A549 (cell line): Measurements from ENCODE around the gene SETD3.

Source experiments
- FOSL2 ChIP-seq, 2 experiments: fragments of 450-650 bp in 1 of 2; fragments of >200 bp in 1 of 2; sonication (Bioruptor Twin) in 1 of 2; formaldehyde crosslinking; IDR thresholded peaks; 2 replicates each; pipeline versions ENCODE4 v1.5.0 to v1.6.1; 2016 to 2020; ENCODE audit warnings: mild to moderate bottlenecking in 1 of 2, moderate library complexity in 1 of 2
- HOXA7 ChIP-seq: fragments of 250-450 bp; sonication (Bioruptor Pico); IDR thresholded peaks from 2 replicates; pipeline ENCODE4 v1.5.0; 2020; ENCODE audit warnings: mild to moderate bottlenecking, moderate library complexity
- NR3C1 ChIP-seq: fragments of >200 bp; sonication (Bioruptor Twin); formaldehyde crosslinking; IDR thresholded peaks from 3 replicates; pipeline ENCODE4 v1.6.1; 2017
- SREBF2 ChIP-seq: fragments of 450-650 bp; IDR thresholded peaks from 2 replicates; pipeline ENCODE4 v1.6.1; 2014; ENCODE audit warnings: mild to moderate bottlenecking, moderate library complexity
- TP53 ChIP-seq: fragments of 250-450 bp; sonication (Bioruptor Pico); IDR thresholded peaks from 2 replicates; pipeline ENCODE4 v1.5.0; 2021; ENCODE audit warnings: mild to moderate bottlenecking, moderate library complexity
- TF ChIP-seq, protein P1 (sequence below): fragments of >200 bp; sonication (Bioruptor Twin); formaldehyde crosslinking; IDR thresholded peaks from 3 replicates; pipeline ENCODE4 v1.5.1; 2016
- TF ChIP-seq, protein P2 (sequence below): fragments of >200 bp; sonication (Bioruptor Twin); formaldehyde crosslinking; IDR thresholded peaks from 3 replicates; pipeline ENCODE4 v1.6.1; 2016

DNA sequence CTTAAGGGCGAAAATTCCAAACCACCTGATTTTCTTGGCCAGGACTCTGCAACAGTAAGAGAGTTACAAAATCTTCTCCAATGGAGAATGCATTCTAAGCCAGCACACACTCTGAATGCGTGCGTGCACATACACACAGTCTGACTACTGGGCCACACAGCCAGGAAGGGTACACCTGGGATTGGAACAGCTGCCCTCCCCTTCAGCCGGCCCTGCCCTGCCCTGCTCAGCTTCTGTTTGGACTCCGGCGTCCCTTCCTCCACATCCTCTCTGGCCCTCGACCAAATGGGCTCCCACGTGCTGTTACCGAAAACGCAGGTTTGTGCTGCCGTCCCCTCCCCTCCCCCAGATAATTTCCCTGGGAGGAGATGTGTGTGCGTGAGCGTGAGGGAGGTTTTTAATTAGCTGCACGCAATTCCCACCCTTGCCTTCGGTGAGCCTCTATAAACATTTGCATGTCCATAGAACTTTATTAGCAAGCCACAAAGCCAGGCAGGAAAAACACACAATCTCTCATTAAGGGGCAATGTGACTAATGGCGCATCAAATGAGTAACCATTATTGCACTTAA lies 43.5 kb upstream of the SETD3 start:
- TF ChIP-seq SREBF2 (no peak), NR3C1 (no peak), FOSL2 (IDR thresholded peaks at IDR 0.05) (no peak), FOSL2 (CRISPR knock-in tag; IDR thresholded peaks at IDR 0.05) (no peak), HOXA7 (CRISPR knock-in tag) (no peak), TP53 (CRISPR knock-in tag) (no peak)
- TF ChIP-seq, protein P1, sequence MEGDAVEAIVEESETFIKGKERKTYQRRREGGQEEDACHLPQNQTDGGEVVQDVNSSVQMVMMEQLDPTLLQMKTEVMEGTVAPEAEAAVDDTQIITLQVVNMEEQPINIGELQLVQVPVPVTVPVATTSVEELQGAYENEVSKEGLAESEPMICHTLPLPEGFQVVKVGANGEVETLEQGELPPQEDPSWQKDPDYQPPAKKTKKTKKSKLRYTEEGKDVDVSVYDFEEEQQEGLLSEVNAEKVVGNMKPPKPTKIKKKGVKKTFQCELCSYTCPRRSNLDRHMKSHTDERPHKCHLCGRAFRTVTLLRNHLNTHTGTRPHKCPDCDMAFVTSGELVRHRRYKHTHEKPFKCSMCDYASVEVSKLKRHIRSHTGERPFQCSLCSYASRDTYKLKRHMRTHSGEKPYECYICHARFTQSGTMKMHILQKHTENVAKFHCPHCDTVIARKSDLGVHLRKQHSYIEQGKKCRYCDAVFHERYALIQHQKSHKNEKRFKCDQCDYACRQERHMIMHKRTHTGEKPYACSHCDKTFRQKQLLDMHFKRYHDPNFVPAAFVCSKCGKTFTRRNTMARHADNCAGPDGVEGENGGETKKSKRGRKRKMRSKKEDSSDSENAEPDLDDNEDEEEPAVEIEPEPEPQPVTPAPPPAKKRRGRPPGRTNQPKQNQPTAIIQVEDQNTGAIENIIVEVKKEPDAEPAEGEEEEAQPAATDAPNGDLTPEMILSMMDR = no peak
- TF ChIP-seq, protein P2, sequence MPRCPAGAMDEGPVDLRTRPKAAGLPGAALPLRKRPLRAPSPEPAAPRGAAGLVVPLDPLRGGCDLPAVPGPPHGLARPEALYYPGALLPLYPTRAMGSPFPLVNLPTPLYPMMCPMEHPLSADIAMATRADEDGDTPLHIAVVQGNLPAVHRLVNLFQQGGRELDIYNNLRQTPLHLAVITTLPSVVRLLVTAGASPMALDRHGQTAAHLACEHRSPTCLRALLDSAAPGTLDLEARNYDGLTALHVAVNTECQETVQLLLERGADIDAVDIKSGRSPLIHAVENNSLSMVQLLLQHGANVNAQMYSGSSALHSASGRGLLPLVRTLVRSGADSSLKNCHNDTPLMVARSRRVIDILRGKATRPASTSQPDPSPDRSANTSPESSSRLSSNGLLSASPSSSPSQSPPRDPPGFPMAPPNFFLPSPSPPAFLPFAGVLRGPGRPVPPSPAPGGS = no peak
